A172 (cell line): ENCODE data around the gene CDCA7. TPM values are rescaled to one million over a fixed set of nuclear protein-coding genes. Genes with fewer than 3 reads are reported as not detected.
"Not testable (repeated sequence)": the region's sequence is repeated elsewhere in the genome, so short reads cannot be mapped to it uniquely, and the experiment has no call there.

Experiments
- DNase-seq: peaks from one replicate; pipeline ENCODE4 v3.0.0-alpha.2; 2015; ENCODE audit warnings: low spot score
- total RNA-seq: library from RNA; depleted of rRNA; stranded (reverse); fragments of >200 nt; shearing (Covaris generic); gene quantifications from 2 replicates; pipeline ENCODE4 v1.2.3, GENCODE V29; 2014; rRNA removed

The CDCA7 gene
- 7.5 and 11.4 TPM in 2 replicates for total RNA-seq

DNA sequence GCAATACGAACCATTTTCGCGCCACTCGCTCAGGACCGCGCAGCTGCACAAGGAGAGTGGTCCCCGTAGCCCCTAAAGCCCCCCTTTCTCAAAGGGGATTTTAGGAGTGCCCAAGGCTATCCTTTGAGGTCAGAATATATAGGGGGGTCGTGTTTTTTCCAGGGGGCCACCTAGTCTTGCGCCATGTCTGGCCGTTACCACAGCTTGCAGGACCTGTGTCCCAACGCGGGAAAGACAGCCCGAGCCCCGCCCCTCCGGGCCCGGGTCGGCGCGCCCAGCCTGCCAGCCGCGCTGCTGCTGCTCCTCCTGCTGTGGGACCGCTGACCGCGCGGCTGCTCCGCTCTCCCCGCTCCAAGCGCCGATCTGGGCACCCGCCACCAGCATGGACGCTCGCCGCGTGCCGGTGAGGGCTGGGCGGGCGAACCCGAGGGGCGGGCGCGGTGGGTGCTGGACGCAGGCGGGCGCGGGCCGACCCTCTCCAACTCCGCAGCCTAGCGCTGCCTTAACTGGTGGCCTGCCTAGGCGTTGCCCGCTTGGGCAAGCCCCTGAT lies at the start of gene CDCA7:
CDCA7 (plus strand) TSS at position 291 of the 550 bp plus-strand sequence; CDS start at position 383, 92 bp downstream.
- DNase-seq, result peak; percentile 23

DNA sequence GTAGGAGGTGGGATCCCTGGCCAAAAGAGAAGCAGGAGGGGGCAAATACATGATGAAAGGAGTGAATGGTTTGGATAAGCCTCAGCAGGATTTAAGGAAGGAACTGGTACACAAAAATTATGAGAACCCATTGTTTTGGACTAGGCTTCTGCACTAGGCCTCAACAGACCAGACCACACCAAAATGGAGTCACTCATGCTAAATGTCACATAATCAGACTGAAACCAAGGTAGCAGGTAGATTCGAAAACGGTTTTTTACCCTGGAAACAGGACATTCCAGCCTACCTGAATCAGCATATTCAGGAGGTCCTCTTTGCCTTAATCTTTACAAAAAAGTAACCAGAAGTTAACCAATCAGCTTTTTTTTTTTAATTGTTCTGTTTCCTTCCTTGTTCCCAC lies 49.4 kb upstream of the CDCA7 start:
- DNase-seq, result no peak

DNA sequence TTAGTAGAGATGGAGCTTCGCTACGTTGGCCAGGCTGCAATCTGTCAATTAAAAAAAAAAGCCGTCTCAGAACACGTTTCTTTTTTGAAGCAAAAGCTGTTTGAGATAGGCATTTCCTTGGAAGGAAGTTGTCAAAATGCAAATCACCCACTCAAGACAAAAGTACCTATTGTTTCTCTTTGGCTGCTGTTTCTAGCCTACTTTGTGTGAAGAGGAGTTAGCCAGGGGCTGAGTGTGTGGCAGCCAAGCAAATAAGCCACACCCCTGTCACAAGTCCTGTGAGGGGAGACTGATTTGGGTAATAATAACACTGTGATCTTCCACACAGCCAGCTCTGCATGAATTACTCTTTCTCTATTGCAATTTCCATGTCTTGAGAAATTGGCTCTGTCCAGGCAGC lies 47.4 kb upstream of the CDCA7 start:
- no peak for DNase-seq

DNA sequence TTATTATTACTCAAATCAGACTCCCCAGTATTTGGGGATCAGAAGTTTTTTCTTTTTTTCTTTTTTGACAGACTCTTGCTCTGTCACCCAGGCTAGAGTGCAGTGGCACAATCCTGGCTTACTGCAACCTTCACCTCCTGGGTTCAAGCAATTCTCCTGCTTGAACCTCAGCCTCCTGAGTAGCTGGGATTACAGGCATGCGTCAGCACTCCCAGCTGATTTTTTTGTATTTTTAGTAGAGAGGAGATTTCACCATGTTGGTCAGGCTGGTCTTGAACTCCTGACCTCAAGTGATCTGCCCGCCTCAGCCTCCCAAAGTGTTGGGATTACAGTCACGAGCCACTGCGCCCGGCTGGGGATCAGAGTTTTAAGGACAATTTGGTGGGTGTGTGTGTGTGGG lies 45.3 kb upstream of the CDCA7 start:
- DNase-seq, result not testable (repeated sequence)

DNA sequence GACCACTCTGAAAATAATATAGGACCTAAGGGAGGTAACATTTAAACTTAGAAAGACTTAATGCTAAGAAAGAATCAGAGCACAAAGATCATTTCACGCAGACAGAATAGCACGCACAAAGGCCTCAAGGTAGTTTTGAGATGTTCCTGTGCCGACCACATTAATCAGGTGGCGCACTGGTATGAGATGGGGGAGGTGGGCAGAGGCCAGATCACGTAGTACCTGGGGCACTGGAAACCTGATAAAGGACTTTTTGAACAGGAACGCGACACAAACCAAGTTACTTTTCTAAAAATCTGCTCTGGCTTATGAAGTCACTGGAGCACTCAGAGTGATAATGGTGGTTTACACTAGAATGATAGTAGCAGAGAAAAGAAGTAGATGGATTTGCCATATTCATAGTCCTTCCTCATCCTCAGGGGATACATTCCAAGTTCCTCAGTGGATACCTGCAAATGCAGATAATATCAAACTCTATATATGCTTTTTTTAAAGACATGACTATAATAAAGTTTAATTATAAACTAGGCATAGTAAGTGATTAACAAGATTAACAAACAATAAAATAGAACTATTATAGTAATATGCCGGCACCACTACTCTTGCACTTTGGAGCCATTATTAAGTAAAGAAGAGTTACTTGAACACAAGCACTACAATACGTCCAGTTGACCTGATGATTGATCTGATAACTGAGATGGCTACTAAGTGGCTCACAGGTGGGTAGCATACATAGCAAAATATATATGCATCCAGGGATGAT lies 42.6 kb upstream of the CDCA7 start:
- DNase-seq, result no peak

DNA sequence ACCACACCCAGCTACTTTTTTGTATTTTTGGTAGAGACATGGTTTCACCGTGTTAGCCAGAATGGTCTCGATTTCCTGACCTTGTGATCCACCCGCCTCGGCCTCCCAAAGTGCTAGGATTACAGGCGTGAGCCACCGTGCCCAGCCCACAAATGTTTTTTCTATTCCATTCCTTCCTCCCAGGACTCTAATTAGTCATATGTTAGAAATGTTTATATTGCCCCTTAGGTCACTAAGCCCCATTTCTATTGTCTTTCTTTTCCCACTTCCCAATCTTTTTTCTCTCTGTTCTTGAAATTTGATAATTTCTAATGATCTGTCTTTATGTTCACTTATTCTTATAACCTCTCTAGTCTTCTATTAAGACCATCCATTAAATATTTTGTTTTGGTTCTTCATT lies 31.3 kb upstream of the CDCA7 start:
- no peak for DNase-seq

DNA sequence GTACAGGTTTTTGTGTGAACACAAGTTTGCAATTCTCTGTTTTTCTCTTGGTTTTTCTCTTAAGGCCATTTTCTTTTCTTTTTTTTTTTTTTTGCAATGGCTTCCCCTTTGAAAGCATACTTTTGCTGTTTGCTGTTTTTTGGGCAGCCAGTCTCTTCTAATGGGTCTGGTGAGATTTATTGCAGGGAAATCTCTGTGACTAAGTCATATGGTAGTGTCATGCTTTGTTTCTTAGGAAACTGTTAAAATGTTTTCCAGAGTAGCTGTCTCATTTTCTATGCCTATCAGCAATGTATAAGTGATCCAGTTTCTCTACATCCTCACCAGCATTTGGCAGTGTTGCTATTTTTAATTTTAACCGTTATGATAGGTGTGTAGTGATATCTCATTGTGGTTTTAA lies 27.9 kb upstream of the CDCA7 start:
- DNase-seq, result peak; percentile 30

DNA sequence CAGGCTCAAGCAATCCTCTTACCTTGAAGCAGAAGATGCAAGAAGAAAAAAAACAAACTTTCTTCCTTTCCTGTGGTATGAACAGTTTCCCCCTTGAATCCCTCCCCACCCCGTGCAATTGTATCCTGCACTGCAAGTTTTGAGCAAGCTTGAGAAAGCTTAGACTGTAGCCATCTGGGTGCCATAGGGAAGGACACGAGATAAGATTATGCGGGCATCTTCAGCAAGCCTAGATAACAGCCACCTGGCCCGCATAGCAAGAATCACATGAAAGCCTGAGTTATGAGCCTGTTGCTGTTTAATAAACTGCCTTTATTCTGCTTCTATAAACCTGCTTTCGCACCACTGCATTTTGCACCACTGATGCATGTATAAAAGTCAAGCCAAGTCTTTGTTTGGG lies 27.3 kb upstream of the CDCA7 start:
- no peak for DNase-seq

DNA sequence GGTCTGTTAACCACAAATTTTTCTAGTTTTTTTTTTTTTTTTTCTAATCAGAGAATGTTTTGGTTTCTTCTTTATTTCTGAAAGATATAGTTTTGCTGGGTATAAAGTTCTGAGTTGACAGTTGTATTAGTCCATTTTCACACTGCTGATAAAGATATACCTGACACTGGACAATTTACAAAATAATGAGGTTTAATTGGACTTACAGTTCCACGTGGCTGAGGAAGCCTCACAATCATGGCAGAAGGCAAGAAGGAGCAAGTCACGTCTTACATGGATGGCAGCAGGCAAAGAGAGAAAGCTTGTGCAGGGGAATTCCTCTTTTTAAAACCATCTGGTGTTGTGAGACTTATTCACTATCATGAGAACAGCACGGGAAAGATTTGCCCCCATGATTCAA lies 21.7 kb upstream of the CDCA7 start:
- not testable (repeated sequence) for DNase-seq

DNA sequence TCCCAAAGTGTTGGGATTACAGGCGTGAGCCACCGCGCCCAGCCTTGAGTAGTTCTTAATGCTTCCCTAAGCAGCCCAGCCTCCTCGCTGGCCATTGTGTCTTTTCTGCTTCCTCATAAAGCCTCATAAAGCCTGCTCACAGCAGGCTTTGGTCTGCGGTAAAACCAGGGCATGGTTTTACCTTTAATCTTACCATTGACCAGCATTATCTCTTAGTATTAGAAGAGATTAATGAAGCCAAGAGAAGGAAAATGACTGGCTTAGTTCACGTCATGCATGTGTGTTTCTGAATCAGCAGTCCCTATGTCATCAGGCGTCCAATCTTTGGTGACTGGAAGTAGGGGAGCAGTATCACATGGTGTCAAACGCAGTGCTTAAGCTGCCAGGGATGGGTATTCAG lies 14.9 kb upstream of the CDCA7 start:
- DNase-seq, result no peak

DNA sequence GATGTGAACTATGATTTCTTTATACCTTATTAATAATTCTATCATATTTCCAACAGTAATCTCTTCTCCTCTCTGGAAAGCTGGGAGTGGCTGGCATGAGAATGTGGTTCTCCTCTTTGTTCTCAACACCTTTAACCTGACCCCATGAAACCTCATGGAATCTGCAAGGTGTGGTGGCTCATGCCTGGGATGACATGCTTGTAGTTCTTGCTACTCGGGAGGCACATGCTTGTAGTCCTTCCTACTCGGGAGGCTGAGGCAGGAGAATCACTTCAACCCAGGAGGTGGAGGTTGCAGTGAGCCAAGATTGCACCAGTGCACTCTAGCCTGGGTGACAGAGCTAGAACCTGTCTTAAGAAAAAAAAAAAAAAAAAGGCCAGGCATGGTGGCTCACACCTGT lies 10.8 kb upstream of the CDCA7 start:
- DNase-seq, result no peak

DNA sequence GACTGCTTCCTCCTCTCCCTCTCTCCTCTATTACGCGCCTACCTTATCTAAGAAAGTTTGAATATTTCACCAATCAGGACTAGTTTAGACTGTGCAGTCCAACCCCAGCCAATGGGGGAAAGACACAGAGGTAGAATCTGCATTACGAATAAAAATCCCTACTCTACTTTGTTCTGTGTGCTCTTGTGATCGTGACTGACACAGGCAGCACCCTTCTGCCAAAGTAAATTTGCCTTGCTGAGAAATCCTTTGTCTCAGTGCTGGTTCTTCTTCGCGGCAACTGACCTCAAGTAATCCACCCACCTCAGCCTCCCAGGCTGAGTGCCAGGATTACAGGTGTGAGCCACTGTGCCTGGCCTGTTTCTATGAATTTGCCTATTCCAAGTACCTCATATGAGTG lies 8.6 kb upstream of the CDCA7 start:
- peak; percentile 11 for DNase-seq

DNA sequence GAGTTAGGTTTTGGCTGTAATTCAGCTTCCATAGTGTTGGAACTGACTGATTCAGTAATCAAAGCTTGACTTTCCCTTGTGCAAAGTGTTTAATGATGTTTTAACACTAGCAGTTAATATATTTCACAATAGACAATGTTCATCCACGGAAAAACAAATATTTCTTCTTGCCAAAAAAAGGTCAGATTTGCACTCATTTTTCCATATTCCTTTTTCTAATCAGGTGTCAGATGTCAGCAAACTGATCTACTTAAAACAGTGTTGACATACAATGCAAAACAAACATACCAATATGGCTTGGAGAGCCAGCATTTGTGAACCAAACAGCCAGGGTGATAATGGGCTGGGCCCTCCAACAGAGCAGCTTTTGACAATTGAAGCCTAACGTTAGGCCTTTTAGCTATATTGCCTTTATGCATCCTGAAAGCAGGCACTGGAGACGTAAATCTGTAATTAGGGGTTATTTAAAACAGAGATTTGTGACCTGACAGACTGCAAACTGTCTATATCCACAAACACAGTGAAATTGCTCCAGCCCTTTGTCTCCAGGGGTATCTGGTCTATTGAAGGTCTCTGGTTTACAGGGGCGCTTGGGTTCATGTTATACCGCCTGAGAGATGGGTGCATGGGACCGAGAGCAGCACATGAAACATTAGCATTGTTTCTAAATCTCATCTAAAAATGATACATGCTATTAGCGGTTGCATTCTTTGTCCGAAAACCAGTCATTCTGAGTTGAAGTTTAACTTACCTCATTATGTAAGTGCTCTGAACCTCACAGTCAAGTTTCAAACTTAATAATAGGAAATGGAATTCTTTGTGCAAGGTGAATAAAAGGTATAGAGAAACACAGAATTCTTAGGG lies 7.1 kb upstream of the CDCA7 start:
- DNase-seq, result no peak

DNA sequence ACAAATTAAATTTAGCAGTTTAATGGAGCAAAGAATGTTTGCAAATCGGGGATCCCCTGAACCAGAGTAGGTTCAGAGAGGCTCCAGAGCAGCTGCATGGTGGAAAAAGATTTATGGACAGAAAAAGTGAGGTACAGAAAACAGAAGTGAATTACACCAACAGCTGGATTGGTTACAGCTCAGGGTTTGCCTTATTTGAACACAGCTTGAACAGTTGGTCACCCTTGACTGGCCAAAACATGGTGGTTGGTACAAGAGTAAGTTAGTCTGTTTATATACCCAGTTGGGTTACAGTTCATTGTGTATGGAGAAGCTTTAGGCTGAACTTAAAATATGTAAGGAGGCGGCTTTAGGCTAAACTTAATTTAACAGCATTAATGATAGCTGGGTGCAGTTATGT lies 5.4 kb upstream of the CDCA7 start:
- DNase-seq, result no peak

DNA sequence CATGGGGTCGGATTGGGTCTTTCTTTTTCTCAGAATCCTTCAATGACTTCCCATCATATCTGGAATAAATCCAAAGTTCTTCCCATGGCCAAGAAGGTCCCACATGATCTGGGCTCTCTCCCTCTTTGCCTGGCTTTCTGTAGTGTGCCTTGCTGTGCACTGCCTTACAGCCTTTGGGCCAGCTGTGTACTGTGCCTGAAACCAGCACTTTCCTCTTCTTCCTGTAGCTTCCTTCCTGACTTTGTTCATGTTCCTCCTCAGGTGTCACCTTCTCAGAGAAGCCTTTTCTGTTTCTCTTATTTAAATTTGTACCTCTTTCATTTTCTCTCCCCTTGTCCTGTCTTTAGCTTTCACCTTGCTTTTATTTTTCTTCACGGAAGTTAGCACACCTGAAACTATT lies 4.3 kb upstream of the CDCA7 start:
- no peak for DNase-seq

DNA sequence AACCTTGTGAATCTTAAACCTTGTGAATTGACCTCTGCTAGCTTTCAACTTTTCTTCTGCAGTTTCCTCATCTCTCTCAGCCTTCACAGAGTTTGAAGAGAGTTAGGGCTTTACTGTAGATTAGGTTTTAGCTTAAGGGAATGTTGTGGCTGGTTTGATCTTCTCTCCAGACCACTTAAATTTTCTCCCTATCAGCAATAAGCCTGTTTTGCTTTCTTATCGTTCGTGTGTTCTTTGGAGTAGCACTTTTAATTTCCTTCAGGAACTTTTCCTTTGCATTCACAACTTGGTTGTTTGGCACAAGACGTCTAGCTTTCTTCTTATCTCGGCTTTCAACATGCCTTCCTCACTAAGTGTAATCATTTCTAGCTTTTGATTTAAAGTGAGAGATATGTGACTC lies 2.8 kb upstream of the CDCA7 start:
- no peak for DNase-seq

DNA sequence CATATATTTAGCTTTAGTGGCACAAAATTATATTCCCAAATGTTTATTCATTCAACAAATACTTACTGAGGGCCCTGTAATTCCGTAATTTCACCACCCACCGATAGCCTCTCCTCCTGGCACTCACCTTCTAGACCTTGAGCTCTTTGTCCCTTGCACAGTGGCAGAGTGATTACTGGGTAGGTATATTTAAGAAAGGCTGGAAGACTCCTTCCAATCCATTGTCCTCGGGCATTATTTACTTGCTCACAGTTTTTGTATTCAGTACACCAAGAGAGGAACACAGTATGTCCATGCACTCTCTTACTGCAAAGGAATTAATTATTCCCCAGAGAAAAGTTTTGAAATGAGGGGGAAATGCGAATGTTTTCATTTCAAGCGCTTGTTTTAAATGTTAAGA lies 1.1 kb upstream of the CDCA7 start:
- DNase-seq, result no peak

DNA sequence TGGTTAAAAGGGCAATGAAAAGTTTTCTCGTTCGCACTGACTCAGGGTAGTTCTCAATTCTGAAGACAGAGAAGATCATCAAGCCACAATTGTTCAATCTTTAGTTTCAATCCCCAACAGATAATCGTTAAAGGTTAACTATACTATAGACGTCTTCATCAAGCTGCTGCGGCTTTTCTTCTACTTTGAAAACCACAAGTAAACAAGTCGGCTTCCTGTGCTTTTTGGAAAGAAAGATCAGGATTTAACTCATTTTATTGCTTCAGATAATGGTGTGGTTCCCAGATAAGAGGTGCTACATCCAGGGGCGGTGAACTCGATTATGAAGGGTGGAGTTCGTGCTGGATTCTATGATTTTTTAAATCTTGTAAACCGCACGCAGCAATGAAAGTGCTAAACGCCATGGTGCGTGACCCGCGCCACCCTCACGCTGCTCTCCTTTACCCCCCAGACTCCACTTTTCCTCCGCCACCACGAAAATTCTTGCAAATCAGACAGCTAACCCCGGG lies 545 bp upstream of the CDCA7 start:
- peak; percentile 25 for DNase-seq

DNA sequence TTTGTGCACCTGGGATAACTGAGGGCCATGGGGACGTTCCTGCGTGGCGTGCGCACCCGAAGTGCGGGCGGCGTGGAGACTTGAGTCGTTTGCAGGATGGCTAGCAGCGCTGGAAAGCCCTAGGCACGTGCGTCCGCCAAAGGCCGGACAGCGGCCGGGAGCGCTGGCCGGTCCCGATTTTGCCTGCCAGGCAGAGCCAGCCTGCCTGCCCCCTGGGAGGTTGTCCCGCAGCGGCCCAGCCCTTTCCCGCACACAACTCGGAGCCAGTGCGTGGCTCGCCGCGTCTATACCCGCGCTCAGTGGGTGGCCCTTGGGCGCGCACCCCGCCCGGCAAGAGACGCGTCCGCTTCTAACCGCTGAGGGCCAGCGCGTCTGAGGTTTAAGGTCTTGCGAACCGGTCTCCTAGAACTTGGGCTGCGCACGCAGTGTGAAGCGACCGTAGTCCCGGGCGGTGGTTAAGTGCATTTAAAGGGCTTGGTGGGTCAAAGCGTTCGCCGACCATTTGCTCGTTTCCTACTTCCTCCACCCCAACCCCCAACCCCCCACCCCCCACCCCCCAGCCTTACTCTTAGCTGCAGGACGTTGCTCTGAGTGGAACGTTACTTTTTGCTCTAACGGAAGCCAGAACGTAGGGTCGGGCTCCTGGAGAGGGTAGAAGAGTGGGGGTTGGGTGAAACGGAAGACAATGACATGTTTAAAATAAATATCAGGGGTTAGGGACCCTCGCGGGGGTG lies 627 bp downstream of the CDCA7 start:
- peak; percentile 11 for DNase-seq

DNA sequence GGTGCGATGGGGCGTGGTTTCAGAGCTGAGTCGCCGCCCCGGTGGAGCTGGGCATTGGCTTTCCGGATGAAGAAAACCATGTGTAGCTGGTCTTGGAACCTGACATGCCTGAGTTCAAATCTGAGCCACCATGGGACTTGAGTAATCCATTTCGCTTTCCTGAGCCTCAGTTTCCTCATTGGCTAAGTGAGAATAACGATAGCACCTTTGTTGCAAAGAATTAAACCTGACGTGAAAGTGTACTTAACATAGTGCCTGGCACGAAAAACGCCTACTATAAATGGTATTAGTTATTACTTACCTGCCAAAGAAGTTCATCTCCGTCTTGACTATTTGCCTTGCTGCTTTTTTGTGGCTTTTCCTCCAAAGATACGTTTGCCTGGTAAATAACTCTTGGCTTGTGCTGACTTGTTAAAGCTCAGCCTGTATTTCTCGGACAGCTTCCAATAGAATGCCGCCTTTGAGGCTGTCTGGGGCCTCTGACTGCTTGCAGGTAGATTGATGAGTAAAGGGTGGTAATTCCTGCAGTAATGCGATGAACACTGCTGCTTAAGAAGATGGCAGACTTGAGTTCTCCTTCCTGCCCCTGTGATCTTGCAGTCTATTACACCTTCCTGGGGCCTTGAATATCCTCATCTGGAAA lies 1.3 kb downstream of the CDCA7 start:
- DNase-seq, result no peak

DNA sequence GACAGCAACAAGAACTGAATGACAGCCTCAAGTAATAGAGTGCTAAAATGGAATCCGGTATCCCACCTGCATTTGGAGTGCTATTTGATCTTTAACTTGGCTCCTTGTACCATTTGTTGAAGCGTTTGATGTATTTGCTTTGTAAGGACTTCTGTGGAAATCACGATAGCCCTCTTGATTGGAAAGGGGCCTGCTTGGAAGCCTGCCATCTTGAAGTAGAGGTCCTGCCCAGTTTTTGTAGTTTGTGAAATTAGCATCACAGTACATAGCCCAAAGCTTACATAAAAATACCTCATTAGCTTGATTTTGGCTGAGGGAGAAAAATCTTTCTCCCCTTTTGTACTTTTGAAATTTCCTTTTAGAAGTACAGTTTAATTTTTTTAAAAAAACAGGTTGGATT lies 2.7 kb downstream of the CDCA7 start:
- no peak for DNase-seq
